Brain microvascular endothelial cell (primary cell): Measurements from ENCODE around the gene EXD1.
"Not testable (repeated sequence)": the region's sequence is repeated elsewhere in the genome, so short reads cannot be mapped to it uniquely, and the experiment has no call there.

Experiments used
- DNase-seq: peaks from one replicate; pipeline ENCODE4 v3.0.0-alpha.2; 2020
- H3K27ac ChIP-seq: fragments of 250-450 bp; sonication (Bioruptor Pico); 2 replicates; pipeline ENCODE4 v1.5.1; 2020; ENCODE audit warnings: mild to moderate bottlenecking, moderate library complexity
- H3K27me3 ChIP-seq: fragments of 250-450 bp; sonication (Bioruptor Pico); replicated peaks from 2 replicates; pipeline ENCODE4 v1.5.1; 2020; ENCODE audit warnings: mild to moderate bottlenecking
- H3K36me3 ChIP-seq: fragments of 250-450 bp; sonication (Bioruptor Pico); replicated peaks from 2 replicates; pipeline ENCODE4 v1.5.1; 2020; ENCODE audit warnings: mild to moderate bottlenecking
- H3K4me3 ChIP-seq: 2 replicates; pipeline ENCODE4 v1.5.1; 2011; ENCODE audit warnings: low read depth, mild to moderate bottlenecking, control low read depth, low read length, moderate library complexity
- CTCF ChIP-seq: IDR thresholded peaks from 2 replicates; pipeline ENCODE4 v1.5.1; 2011; ENCODE audit warnings: low read depth, mild to moderate bottlenecking, moderate library complexity, low read length, control low read depth, inconsistent platforms; ENCODE audit errors: missing control alignments
- in situ Hi-C: cut with HindIII; loops from 2 replicates; pipeline ENCODE4 v1.10.0; 2017; ENCODE audit warnings: low sequenced_read_pairs, low pct_ligation_motif_present

The EXD1 gene

GRCh38 chr15:41256103-41256502, 25.5 kb upstream of the EXD1 start:
- in situ Hi-C loops, result no loop called here
- Histone ChIP-seq H3K4me3 (no peak overlapping the region), H3K27me3 (no peaks in the 10 kb centered on the region), H3K36me3 (peaks cover 19% of the 10 kb centered on the region), H3K27ac (no peak overlapping the region)
- no peak for TF ChIP-seq CTCF
- DNase-seq, result no peak

- no peak for TF ChIP-seq CTCF
- H3K27ac ChIP-seq, result no peak overlapping the region
- peaks cover 19% of the 10 kb centered on the region for H3K36me3 ChIP-seq
- in situ Hi-C loops, result no loop called here
- H3K4me3 ChIP-seq, result no peak overlapping the region
- DNase-seq, result no peak
- H3K27me3 ChIP-seq, result no peaks in the 10 kb centered on the region
These were observed 24.0 kb upstream of the EXD1 start for GRCh38 chr15:41254560-41254959.

GRCh38 chr15:41251411-41251810, 20.9 kb upstream of the EXD1 start:
- DNase-seq, result no peak
- Histone ChIP-seq H3K4me3 (no peak overlapping the region), H3K27me3 (no peaks in the 10 kb centered on the region), H3K27ac (no peak overlapping the region), H3K36me3 (peaks cover 14% of the 10 kb centered on the region)
- in situ Hi-C loops, result no loop called here
- no peak for TF ChIP-seq CTCF

- in situ Hi-C loops, H3K27me3 ChIP-seq, H3K4me3 ChIP-seq, H3K27ac ChIP-seq, H3K36me3 ChIP-seq, DNase-seq: not testable (repeated sequence)
These were observed 20.2 kb upstream of the EXD1 start for GRCh38 chr15:41250745-41251144.

GRCh38 chr15:41241221-41241964, 10.8 kb upstream of the EXD1 start:
- TF ChIP-seq CTCF, result no peak
- no peak for DNase-seq
- no peaks in the 10 kb centered on the region for H3K27me3 ChIP-seq
- no peak overlapping the region for H3K27ac ChIP-seq
- no peak overlapping the region for H3K4me3 ChIP-seq
- H3K36me3 ChIP-seq, result peaks cover 13% of the 10 kb centered on the region
- in situ Hi-C loops, result no loop called here

- Histone ChIP-seq H3K27me3 (no peaks in the 10 kb centered on the region), H3K27ac (no peak overlapping the region), H3K4me3 (no peak overlapping the region), H3K36me3 (peaks cover 7% of the 10 kb centered on the region)
- no peak for DNase-seq
- in situ Hi-C loops, result no loop called here
- TF ChIP-seq CTCF, result no peak
These were observed 7.5 kb upstream of the EXD1 start for GRCh38 chr15:41238100-41238499.
